Gastrocnemius medialis (tissue), 4 donors: Measurements from ENCODE around the gene OR11A1. TPM values are rescaled to one million over a fixed set of nuclear protein-coding genes. Genes with fewer than 3 reads are reported as not detected.

ENCODE experiments used
- ATAC-seq, 2 donors: fragments of 150-250 bp; one replicate each; pipeline ENCODE4 v1.9.1; 2016
- DNase-seq, 2 donors: peaks; one replicate each; pipeline ENCODE4 v3.0.0-alpha.2; 2019
- H3K27ac ChIP-seq, 4 donors: fragments of 200-600 bp; sonication (generic); 1 replicate in 1 of 4; 2 replicates in 3 of 4; pipeline ENCODE4 v1.5.1; 2016 to 2018; ENCODE audit warnings: mild to moderate bottlenecking in 2 of 4, moderate library complexity in 1 of 4
- H3K27me3 ChIP-seq, 3 donors: fragments of 200-600 bp; sonication (generic) in 2 of 3; 1 replicate in 1 of 3; 2 replicates in 2 of 3; pipeline versions ENCODE4 v1.5.1 to v1.6.0; 2016 to 2019; ENCODE audit warnings: mild to moderate bottlenecking in 1 of 3, moderate library complexity in 1 of 3
- H3K36me3 ChIP-seq, 2 donors: fragments of 200-600 bp; sonication (generic) in 1 of 2; one replicate each; pipeline ENCODE4 v1.5.1; 2017 to 2018
- H3K4me1 ChIP-seq, 2 donors: fragments of 200-600 bp; sonication (generic) in 1 of 2; one replicate each; pipeline ENCODE4 v1.5.1; 2016 to 2017; ENCODE audit warnings: mild to moderate bottlenecking in 2 of 2
- H3K4me3 ChIP-seq, 4 donors: fragments of 200-600 bp; sonication (generic) in 3 of 4; 1 replicate in 1 of 4; 2 replicates in 3 of 4; pipeline ENCODE4 v1.5.1; 2016 to 2019; ENCODE audit warnings: mild to moderate bottlenecking in 2 of 4
- H3K9me3 ChIP-seq, 3 donors: fragments of 200-600 bp; sonication (generic) in 2 of 3; 1 replicate in 1 of 3; 2 replicates in 2 of 3; pipeline ENCODE4 v1.5.1; 2016 to 2019
- POLR2A ChIP-seq, 2 donors: fragments of 450-650 bp; IDR thresholded peaks; one replicate each; pipeline ENCODE4 v1.6.1; 2017; ENCODE audit warnings: antibody characterized with exemption in 2 of 2, mild to moderate bottlenecking in 2 of 2, moderate library complexity in 2 of 2
- in situ Hi-C, 4 donors: fragments of 200-750 bp; cut with MboI; loops; one replicate each; pipeline versions ENCODE4 v1.15.0 to v1.8.0; 2017; ENCODE audit warnings: low sequenced_read_pairs in 4 of 4
- intact Hi-C: fragments of 100-400 bp; cut with DNase I; formaldehyde crosslinking; loops from one replicate; pipeline ENCODE4 v1.15.1; 2023; ENCODE audit warnings: low total_unique reads
- total RNA-seq, 4 donors: library from RNA; depleted of rRNA; stranded (reverse); fragments of >200 nt; gene quantifications; one replicate each; pipeline versions ENCODE4 v1.1.0 to v1.2.3, GENCODE V29; 2016
- TF ChIP-seq, protein P1 (sequence below), 5 experiments: fragments of 450-650 bp in 3 of 5; fragments of 200-600 bp in 2 of 5; sonication (generic) in 2 of 5; IDR thresholded peaks in 4 of 5; conservative IDR thresholded peaks in 1 of 5; 1 replicate in 4 of 5; 2 replicates in 1 of 5; pipeline ENCODE4 v1.5.1; 2016 to 2019; ENCODE audit warnings: antibody characterized with exemption in 5 of 5, mild to moderate bottlenecking in 3 of 5, moderate library complexity in 3 of 5

The OR11A1 gene
- total RNA-seq, 4 donors from 2014 or later: not detected

DNA sequence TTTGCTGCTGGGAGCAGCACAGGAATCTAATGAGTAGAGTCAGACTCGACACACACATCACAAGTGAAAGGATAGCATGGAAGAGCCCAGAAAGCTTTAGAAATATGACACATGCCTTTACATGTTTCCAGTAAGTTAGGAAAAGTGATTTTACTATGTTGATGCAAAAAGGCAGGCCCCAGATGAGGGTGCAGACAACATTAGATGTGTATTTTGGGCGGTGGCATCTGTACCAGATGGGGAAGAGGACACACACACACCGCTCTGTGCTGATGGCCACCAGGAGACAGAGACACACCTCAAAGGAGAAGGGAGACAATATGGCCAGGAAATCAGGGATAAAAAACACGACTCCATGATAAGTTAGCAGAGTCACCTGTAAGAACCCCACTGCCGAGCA is 30.3 kb upstream of the OR11A1 start:
- ATAC-seq (no peak), DNase-seq (no peak)
- H3K4me1 ChIP-seq: no peaks in the 10 kb centered on the region
- no peaks in the 10 kb centered on the region for H3K9me3 ChIP-seq
- no peaks in the 10 kb centered on the region for H3K27me3 ChIP-seq
- intact Hi-C loops: no loop called here
- no peak overlapping the region for H3K27ac ChIP-seq
- H3K4me3 ChIP-seq: no peak overlapping the region
- TF ChIP-seq, protein P1, sequence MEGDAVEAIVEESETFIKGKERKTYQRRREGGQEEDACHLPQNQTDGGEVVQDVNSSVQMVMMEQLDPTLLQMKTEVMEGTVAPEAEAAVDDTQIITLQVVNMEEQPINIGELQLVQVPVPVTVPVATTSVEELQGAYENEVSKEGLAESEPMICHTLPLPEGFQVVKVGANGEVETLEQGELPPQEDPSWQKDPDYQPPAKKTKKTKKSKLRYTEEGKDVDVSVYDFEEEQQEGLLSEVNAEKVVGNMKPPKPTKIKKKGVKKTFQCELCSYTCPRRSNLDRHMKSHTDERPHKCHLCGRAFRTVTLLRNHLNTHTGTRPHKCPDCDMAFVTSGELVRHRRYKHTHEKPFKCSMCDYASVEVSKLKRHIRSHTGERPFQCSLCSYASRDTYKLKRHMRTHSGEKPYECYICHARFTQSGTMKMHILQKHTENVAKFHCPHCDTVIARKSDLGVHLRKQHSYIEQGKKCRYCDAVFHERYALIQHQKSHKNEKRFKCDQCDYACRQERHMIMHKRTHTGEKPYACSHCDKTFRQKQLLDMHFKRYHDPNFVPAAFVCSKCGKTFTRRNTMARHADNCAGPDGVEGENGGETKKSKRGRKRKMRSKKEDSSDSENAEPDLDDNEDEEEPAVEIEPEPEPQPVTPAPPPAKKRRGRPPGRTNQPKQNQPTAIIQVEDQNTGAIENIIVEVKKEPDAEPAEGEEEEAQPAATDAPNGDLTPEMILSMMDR (IDR thresholded peaks at IDR 0.05 in 4 of 5, conservative IDR thresholded peaks at IDR 0.05 in 1 of 5): no peak
- no peak for TF ChIP-seq POLR2A (IDR thresholded peaks at IDR 0.05)
- in situ Hi-C loops: no loop called here
- H3K36me3 ChIP-seq: no peaks in the 10 kb centered on the region

DNA sequence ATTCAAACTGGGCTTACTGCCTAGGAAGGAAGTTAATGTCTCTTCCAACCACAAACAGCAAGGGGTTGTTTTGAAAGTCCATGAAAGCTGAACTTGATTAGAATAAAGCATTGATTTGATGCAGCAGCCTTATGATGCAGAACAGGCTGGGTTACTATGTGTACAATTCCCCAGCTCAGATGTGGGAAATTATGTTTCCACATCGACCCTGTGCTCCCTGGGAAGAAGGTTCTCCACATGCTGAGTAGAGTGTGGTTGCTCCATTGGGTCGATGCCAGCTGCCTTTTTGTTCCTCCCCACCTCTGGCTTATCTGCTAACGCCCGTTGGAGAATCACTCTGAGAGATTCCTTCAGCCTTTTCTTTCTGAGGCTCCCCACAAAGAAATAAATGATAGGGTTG is 29.7 kb upstream of the OR11A1 start:
- in situ Hi-C loops: no loop called here
- DNase-seq (no peak), ATAC-seq (no peak)
- Histone ChIP-seq H3K4me1 (no peaks in the 10 kb centered on the region), H3K36me3 (no peaks in the 10 kb centered on the region), H3K4me3 (no peak overlapping the region), H3K27ac (no peak overlapping the region), H3K9me3 (no peaks in the 10 kb centered on the region), H3K27me3 (no peaks in the 10 kb centered on the region)
- intact Hi-C loops: no loop called here
- no peak for TF ChIP-seq POLR2A (IDR thresholded peaks at IDR 0.05)
- TF ChIP-seq, protein P1 (IDR thresholded peaks at IDR 0.05 in 4 of 5, conservative IDR thresholded peaks at IDR 0.05 in 1 of 5): no peak

DNA sequence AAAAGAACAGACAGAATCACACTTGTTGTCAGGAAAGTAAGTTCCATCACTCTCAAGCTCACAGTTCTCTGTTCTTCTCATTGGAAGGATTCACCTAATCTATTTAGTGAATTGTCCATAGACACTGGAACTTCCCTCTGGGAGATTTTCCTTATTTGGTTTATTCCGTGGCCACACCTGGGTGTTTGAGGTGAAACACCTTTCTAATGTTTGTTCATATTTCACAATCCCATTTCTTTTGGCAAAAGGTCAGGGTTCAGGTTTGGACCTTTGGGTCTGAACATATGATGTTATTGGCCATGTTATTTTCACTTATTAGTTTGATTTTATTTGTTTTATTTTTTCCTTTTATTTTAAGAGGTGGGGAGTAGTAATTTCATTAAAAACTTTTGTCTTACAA is 26.9 kb upstream of the OR11A1 start:
- in situ Hi-C loops: no loop called here
- ATAC-seq: no peak

DNA sequence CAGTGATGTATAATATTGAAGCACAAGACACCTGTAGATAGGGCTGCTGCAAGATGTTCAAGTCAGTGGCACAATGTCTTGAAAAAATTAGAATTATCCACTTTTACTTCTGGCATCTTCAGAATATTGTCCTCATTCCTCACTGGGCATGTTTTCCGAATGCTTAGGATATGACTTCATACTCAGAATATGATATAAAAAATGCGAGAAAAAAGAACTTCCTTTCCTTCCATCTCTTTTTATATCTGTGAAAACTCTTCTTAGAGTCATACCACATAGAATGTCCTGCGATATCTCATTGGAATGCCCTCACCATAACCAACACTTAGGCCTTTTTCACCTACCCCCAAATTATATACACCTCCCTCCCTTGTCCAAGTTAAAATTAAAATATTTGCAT is 26.3 kb upstream of the OR11A1 start:
- ATAC-seq (no peak), DNase-seq (no peak)
- in situ Hi-C loops: no loop called here

More for the DNA sequence above, 26.9 kb upstream of the OR11A1 start:
- Histone ChIP-seq H3K4me3 (no peak overlapping the region), H3K9me3 (no peaks in the 10 kb centered on the region), H3K27ac (no peak overlapping the region), H3K4me1 (no peaks in the 10 kb centered on the region), H3K27me3 (no peaks in the 10 kb centered on the region), H3K36me3 (no peaks in the 10 kb centered on the region)
- intact Hi-C loops: no loop called here
- no peak for DNase-seq
- TF ChIP-seq, protein P1 (IDR thresholded peaks at IDR 0.05 in 4 of 5, conservative IDR thresholded peaks at IDR 0.05 in 1 of 5): no peak
- no peak for TF ChIP-seq POLR2A (IDR thresholded peaks at IDR 0.05)

DNA sequence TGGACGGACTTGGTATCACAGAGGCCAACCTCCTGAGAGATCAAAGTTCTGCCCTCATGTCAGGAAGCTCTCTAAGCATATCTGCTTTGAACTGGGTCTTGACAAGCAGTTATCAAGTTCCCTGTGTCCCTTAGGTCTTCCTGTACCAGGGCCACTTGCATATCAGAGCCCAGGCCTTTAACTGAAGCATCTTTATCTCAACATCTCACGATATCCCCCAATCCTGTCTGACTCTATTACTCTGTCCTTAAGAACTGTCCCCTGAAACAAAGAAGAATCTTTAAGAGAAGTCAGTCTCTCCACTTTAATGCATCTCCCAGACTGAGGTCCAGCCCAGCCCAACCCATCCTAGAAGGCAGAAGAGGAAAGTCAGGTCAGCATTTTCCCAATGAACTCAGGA is 22.7 kb upstream of the OR11A1 start:
- Histone ChIP-seq H3K9me3 (no peaks in the 10 kb centered on the region), H3K36me3 (no peaks in the 10 kb centered on the region), H3K4me1 (no peaks in the 10 kb centered on the region), H3K27ac (no peak overlapping the region), H3K4me3 (no peak overlapping the region), H3K27me3 (no peaks in the 10 kb centered on the region)
- DNase-seq (no peak), ATAC-seq (no peak)
- TF ChIP-seq POLR2A (IDR thresholded peaks at IDR 0.05): no peak
- TF ChIP-seq, protein P1 (IDR thresholded peaks at IDR 0.05 in 4 of 5, conservative IDR thresholded peaks at IDR 0.05 in 1 of 5): no peak
- intact Hi-C loops (no loop called here), in situ Hi-C loops (no loop called here)

More for the DNA sequence above, 26.3 kb upstream of the OR11A1 start:
- intact Hi-C loops: no loop called here
- Histone ChIP-seq H3K9me3 (no peaks in the 10 kb centered on the region), H3K4me3 (no peak overlapping the region), H3K4me1 (no peaks in the 10 kb centered on the region), H3K36me3 (no peaks in the 10 kb centered on the region), H3K27me3 (no peaks in the 10 kb centered on the region), H3K27ac (no peak overlapping the region)
- TF ChIP-seq, protein P1 (IDR thresholded peaks at IDR 0.05 in 4 of 5, conservative IDR thresholded peaks at IDR 0.05 in 1 of 5): no peak
- no peak for TF ChIP-seq POLR2A (IDR thresholded peaks at IDR 0.05)
